Ovary (tissue), 9 donors: ENCODE results near the gene INSR. TPM values are rescaled to one million over a fixed set of nuclear protein-coding genes. Genes with fewer than 3 reads are reported as not detected.

Experiments used
- DNase-seq, 5 donors: peaks; one replicate each; pipeline ENCODE4 v3.0.0-alpha.2; 2019 to 2020
- H3K27ac ChIP-seq, 2 donors: fragments of 200-600 bp; one replicate each; pipeline versions ENCODE4 v1.5.1 to v1.8.0; 2019 to 2022
- H3K27me3 ChIP-seq: fragments of 200-600 bp; one replicate; pipeline ENCODE4 v1.8.0; 2022
- H3K36me3 ChIP-seq: fragments of 200-600 bp; sonication (generic); one replicate; pipeline ENCODE4 v1.5.1; 2019
- H3K4me1 ChIP-seq: one replicate; pipeline ENCODE4 v1.8.1; 2013; ENCODE audit warnings: mild to moderate bottlenecking, moderate library complexity; ENCODE audit not compliant: insufficient read depth
- H3K4me3 ChIP-seq: fragments of 200-600 bp; sonication (generic); one replicate; pipeline ENCODE4 v1.5.1; 2017
- H3K9me3 ChIP-seq, 2 donors: fragments of 200-600 bp in 1 of 2; sonication (generic) in 1 of 2; one replicate each; pipeline versions ENCODE4 v1.5.1 to v1.8.1; 2013 to 2019; ENCODE audit warnings: mild to moderate bottlenecking in 1 of 2, moderate library complexity in 1 of 2
- CTCF ChIP-seq, 3 donors: fragments of 450-650 bp in 2 of 3; fragments of 200-600 bp in 1 of 3; IDR thresholded peaks; one replicate each; pipeline versions ENCODE4 v1.5.1 to v1.8.0; 2016 to 2022; ENCODE audit warnings: antibody characterized with exemption in 3 of 3, mild to moderate bottlenecking in 1 of 3
- EP300 ChIP-seq: sonication (generic); formaldehyde crosslinking; IDR thresholded peaks from one replicate; pipeline ENCODE4 v1.6.1; 2017; ENCODE audit warnings: antibody characterized with exemption
- POLR2A ChIP-seq: fragments of 450-650 bp; IDR thresholded peaks from one replicate; pipeline ENCODE4 v1.6.1; 2017; ENCODE audit warnings: antibody characterized with exemption, mild to moderate bottlenecking, moderate library complexity
- WGBS, 3 donors: extraction: QIAGEN DNeasy Blood & Tissue Kit in 1 of 3; methylation state at CpG; one replicate each; pipeline versions ENCODE4 v1.1.5 to v1.1.7; 2013 to 2017; 5-methylcytosine and 5-hydroxymethylcytosine counted together
- intact Hi-C, 4 donors: fragments of 100-400 bp; cut with DNase I; formaldehyde crosslinking; loops; one replicate each; pipeline versions ENCODE4 v1.11.0 to v1.15.1; 2022 to 2023
- polyA plus RNA-seq, 2 donors: library from polyadenylated mRNA; stranded (reverse); fragments of 200-250 nt in 1 of 2; fragments of 350-450 nt in 1 of 2; fragmentation: Illumina TruSeq in 1 of 2; extraction: RNeasy Lipid Tissue Mini Kit (QIAGEN cat#74804) in 1 of 2; gene quantifications; one replicate each; pipeline ENCODE4 v1.2.3, GENCODE V29; 2013 to 2014
- total RNA-seq, 7 donors: library from RNA; depleted of rRNA in 2 of 7; stranded (reverse); fragments of >200 nt in 2 of 7; fragmentation: NEBNext Ultra II Directional in 3 of 7; extraction: Animal tissue kit (Norgen Biotek cat#: 25700) in 3 of 7; gene quantifications; one replicate each; pipeline versions ENCODE4 v1.1.0 to v1.2.4, GENCODE V29; 2016 to 2023
- donor health status: DM: no; HTN: no; CAD: no; lungs with moderate emphysema.
- donor health status: DM: no; HTN: no; CAD: no.
- donor health status: Bipolar disorder and iron deficiency.
- donor health status: DM: yes; HTN: yes; CAD: no.
- donor health status: DM: no; HTN: no; CAD: no.
- donor health status: DM: yes; HTN: yes; CAD: no.

INSR gene
- total and polyA plus RNA-seq, 9 donors = 30.2 to 203 (median 93.3) TPM

GRCh38 chr19:7260161-7260560 is 34.1 kb downstream of the INSR start:
- WGBS, 3 donors = 73 to 83% (median 76%) methylated on average over 7 of the region's 7 CpGs
- Histone ChIP-seq H3K27me3 (no peaks in the 10 kb centered on the region), H3K4me1 (peaks cover 25% of the 10 kb centered on the region), H3K27ac (no peak overlapping the region), H3K4me3 (no peak overlapping the region), H3K36me3 (no peaks in the 10 kb centered on the region), H3K9me3 (no peaks in the 10 kb centered on the region)
- DNase-seq = no peak
- TF ChIP-seq EP300 = no peak
- no peak for TF ChIP-seq POLR2A
- no peak for TF ChIP-seq CTCF (IDR thresholded peaks at IDR 0.05)
- intact Hi-C loops = no loop called here

GRCh38 chr19:7258840-7259395 is 35.3 kb downstream of the INSR start:
- Histone ChIP-seq H3K27me3 (no peaks in the 10 kb centered on the region), H3K4me1 (peaks cover 25% of the 10 kb centered on the region), H3K9me3 (no peaks in the 10 kb centered on the region), H3K36me3 (no peaks in the 10 kb centered on the region), H3K4me3 (no peak overlapping the region), H3K27ac (peak overlapping the region in 1 of 2 donors; percentile 9)
- intact Hi-C loops = loop anchor here in 1 of 4 donors (5.0 kb wide), 1 partner anchor 33 kb away; the partner anchor contains the start of gene INSR
- DNase-seq = no peak
- TF ChIP-seq CTCF (IDR thresholded peaks at IDR 0.05) (no peak), POLR2A (no peak), EP300 (no peak)
- 90 to 92% (median 92%) methylated on average over 6 of the region's 6 CpGs for WGBS, 3 donors

GRCh38 chr19:7258041-7258839 is 36.0 kb downstream of the INSR start:
- Histone ChIP-seq H3K4me3 (no peak overlapping the region), H3K36me3 (no peaks in the 10 kb centered on the region), H3K27me3 (no peaks in the 10 kb centered on the region), H3K4me1 (peaks cover 25% of the 10 kb centered on the region), H3K27ac (peak overlapping the region; percentile 9 to 64), H3K9me3 (no peaks in the 10 kb centered on the region)
- intact Hi-C loops = loop anchor here in 1 of 4 donors (5.0 kb wide), 1 partner anchor 34 kb away; the partner anchor contains the start of gene INSR
- 90 to 91% (median 91%) methylated on average over 10 of the region's 10 CpGs for WGBS, 3 donors
- no peak for DNase-seq
- no peak for TF ChIP-seq POLR2A
- TF ChIP-seq EP300 = no peak
- TF ChIP-seq CTCF (IDR thresholded peaks at IDR 0.05) = no peak

DNA sequence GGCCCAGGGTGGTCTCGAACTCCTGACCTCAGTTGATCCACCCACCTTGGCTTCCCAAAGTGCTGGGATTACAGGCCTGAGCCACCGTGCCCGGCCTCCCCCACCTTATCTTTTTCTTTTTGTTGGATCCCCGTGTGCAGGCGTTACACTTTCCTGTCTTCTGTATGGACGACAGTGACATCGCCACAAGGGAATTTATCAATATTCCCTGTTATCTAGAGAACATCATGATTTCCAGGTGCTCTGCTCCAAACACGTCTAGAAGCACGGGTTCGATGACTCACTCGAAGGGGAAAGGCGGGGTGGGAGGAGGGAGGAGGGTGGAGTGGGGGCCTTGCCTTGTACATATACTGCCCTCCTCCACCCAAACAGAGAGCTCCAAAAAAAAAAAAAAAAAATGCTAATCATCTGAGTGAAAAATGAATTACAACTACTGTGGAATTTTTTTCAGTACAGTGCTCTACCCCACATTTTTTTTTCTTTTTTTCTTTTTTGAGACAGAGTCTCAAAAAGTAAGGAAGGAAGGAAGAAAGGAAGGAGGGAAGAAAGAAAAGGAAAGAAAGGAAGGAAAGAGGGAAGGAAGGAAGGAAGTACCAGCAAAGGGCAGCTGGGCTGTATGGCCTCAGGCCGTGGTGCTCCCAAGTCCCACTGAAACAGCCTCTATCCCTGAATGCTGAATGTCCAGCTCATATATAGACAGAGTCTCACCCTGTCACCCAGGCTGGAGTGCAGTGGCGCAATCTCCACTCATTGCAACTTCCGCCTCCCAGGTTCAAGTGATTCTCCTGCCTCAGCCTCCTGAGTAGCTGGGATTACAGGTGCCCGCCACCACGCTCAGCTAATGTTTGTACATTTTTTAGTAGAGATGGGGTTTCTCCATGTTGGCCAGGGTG is 36.8 kb downstream of the INSR start:
- Histone ChIP-seq H3K4me3 (no peak overlapping the region), H3K9me3 (no peaks in the 10 kb centered on the region), H3K4me1 (peaks cover 24% of the 10 kb centered on the region), H3K27me3 (no peaks in the 10 kb centered on the region), H3K27ac (peak overlapping the region; percentile 64 to 66), H3K36me3 (no peaks in the 10 kb centered on the region)
- TF ChIP-seq CTCF (IDR thresholded peaks at IDR 0.05) = no peak
- no peak for TF ChIP-seq EP300
- TF ChIP-seq POLR2A = no peak
- 35 to 43% (median 43%) methylated on average over 17 of the region's 17 CpGs for WGBS, 3 donors
- intact Hi-C loops = loop anchor here in 1 of 4 donors (5.0 kb wide), 1 partner anchor 35 kb away; the partner anchor contains the start of gene INSR
- DNase-seq = peak; percentile 75 to 83 (median 77)
